SKM-1 (cell line): ENCODE results near the gene PCNX4.

Source experiments
- DNase-seq: peaks from one replicate; lab custom pipeline; 2025; ENCODE audit not compliant: unreplicated experiment; lab: John Stamatoyannopoulos, UW

Gene PCNX4

DNA sequence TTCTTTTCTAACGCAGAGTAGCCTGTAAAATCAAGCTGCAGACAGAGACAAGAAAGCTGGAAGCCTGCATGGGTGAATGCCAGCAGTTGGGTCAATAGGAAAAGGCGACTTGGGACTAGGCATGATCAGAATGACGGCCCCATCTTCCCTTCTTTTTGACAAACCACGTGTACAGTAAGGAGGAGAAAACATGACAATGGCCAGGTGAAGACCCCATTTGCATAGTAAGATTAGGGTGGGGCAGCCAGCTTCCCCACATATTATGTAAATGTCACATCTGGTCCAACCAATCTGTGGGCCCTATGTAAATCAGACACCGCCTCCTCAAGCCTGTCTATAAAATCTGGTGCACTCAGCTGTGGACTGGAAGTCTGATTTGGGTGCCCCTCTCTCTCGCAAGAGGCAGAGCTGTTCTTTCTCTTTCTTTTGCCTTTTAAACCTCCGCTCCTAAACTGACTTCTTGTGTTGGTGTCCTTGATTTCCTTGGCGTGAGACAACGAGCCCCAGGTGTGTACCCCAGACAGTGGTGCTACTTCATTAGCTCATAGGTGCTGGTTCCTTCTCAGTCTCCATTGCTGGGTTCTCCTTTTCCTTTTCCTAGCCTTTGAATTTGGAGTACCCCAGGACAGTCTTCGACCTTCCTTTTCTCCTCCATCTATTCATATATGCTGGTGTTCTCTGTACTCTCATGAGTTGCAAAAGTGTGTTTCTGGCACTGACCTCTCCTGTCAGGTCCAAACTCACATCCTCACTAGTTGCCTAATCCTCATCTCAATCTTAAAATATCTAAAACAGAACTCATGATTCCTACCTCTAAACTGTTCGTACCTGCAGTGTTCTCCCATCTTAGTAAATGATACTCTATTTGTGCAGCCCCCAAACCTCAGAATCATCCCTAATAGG is 82.9 kb downstream of the PCNX4 start:
- DNase-seq, result no peak

DNA sequence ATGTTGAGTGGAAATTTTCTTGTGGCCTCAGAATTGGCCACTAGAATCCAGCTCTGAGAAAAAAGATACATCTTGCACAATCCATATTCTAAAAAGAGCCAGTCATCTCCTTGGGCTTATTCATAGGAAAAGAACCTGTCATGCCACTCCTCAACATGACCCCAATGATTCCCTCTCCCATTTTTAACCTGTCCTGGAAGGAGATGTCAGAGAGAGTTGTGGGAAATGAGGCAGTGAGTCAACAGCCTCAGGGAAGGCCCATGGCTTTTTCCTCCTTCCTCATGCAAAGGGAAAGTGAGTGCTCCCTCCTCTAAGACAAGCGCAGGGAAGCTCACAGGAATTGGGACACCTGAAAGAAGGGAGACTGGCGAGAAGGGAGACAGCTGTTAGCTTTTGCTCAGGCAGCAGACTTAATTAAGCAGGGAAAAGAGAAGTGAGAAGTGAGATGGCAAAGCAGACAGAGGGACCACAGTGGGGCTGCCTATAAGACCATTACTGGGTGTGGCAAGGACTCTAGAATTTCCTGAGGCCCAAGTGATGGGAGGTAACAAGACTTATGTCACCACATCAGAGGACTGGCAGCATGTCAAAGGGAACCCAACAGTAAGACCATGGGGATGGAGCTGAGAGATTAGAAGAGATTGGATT is 83.7 kb downstream of the PCNX4 start:
- no peak for DNase-seq

DNA sequence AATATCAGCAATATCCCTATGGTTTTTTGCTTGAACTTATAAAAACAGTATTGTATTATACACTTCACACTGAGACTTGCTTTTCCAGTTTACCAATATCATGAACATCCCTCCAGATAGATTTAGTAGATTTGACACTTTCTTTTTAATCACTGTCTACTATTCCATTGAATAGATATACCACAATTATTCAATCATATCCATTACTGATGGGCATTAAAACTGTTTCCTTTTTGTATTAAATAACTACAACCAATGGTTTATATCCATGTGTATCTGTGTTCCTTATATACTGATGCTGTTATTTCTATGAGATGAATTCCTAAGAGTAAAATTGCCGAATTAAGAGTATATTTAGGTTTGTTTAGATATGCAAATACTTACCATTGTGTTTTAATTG is 86.4 kb downstream of the PCNX4 start:
- no peak for DNase-seq

DNA sequence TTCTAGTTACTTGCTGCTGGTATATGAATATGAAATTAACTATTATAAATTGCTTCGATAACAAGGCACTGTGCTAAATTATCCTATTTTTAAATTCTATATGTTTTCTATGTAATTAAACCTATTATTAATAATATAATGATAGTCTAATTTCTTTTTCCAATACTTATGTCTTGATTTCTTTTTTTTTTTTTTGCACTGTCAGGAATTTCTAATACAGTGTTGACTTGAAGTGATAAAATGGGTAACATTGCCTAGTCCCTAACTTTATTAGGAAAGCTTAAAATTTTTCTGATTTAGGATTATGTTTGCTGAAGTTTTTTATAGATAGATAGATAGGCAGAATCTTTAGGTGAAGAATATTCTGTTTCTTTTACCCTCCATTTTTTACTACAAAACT is 87.1 kb downstream of the PCNX4 start:
- DNase-seq, result no peak

DNA sequence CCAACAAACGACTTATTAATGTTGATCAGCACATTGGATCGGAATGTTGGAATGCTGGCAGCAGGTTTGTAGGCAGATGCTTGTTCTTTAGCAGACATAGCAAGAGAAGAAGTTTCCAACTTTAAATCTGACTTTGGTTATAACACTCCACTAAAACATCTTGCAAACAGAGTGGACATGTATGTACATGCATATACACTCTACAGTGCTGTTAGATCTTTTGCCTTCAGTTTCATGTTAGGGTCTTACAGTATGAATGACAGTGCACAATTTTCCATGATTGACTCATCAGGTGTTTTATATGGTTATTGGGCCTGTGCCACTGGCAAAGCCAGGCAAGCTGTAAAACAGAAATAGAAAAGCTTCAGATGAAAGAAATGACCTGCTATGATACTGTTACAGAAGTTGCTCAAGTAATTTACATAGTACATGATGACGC is 87.7 kb downstream of the PCNX4 start:
- DNase-seq, result no peak

DNA sequence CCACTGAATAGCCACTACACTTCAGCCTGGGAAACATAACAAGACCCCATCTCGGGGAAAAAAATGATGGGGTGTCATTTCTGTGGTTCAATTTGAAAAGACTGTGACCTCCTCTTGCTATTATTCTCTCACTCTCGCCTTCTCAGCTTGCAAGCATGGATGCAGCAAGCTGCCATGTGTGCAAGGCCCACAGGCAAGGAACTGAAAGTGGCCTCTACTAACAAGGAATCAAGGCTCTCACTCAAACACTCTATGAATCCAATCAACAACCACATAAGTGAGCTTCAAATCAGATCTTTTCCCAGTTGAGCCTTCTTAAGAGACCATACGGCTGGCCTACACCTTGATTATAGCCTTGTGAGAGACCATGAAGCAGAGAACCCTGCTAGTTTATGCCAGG is 91.4 kb downstream of the PCNX4 start:
- DNase-seq, result no peak

DNA sequence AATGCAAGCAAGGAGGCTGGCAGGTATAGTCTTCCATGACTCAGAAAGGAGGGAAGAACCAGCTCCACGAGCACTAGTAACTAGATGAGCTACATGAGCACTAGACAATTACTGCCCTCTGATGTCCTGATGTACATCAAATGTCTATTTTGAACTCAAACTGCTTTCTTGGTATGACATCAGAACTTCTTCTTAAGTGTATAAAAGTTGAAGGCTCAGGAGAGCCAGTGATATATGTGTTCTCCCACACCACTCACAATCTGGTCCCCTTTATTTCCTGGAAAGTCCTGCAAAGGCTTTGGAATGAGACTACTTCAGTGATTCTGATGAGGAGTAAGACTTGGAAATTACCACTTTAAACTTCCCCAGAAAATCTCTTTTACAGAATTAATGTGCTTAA is 92.0 kb downstream of the PCNX4 start:
- DNase-seq, result no peak

DNA sequence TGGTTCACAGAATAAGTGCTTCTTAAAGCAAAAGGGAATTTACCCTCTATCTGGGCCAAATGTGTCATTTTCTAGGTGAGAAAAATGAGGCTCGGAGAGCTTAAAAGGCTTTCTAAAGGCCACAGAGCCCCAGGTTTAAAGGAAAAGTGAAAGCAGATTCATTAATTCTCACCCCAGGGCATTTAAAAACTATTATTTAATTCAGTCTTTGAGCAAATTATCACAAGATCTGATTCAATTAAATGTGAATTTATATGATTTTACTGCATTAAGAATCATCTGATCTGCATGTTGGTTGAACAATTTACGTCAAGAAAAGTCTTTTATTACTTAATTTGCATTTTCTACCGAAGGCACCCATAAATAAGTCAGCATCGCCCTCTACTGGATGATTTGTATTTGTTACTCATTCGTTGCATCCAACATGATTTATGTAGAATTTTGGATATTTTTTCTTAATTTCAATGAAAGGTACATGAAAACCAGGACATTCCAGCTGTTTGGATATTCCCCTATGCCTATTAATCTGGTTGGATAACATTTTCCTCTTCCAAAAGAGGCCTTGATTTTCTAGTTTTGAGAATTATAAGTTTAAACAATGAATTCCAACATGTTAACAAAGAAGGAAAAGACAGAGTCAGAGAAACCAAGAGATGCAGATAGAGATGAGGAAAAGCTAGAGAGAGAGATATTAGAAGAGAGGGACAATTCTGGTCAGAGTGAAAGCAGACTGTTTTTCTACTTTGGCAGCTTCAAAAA is 92.6 kb downstream of the PCNX4 start:
- DNase-seq, result peak; percentile 21

DNA sequence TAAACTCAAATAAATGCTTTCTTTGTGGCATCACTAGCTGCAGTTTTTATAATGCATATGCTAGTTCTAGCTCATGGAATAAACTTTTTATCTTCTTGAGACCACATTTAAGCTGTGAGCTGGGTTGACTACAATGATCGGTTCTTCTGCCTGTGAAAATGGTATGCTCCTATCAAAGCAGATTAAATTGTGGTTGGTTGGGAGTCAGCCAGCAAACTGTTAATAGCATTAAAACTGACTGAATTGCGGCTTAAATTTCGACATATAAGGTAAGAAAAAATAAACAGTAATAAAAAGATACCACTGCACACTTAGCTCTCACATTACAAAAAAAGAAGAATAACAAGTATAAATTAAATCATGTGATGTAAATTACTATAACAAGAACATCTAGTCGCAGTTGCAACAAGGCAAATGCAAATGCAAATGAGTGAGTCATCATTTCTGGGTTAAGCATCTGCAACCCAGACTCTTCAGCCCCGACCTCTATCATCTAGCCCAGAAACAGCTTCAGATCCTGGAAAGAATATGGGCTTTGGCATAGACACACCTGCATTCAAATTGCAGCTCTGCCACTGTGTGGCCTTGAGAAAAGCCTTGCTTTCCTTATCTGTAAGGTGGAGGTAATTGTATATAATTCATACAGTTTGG is 93.3 kb downstream of the PCNX4 start:
- DNase-seq, result no peak

DNA sequence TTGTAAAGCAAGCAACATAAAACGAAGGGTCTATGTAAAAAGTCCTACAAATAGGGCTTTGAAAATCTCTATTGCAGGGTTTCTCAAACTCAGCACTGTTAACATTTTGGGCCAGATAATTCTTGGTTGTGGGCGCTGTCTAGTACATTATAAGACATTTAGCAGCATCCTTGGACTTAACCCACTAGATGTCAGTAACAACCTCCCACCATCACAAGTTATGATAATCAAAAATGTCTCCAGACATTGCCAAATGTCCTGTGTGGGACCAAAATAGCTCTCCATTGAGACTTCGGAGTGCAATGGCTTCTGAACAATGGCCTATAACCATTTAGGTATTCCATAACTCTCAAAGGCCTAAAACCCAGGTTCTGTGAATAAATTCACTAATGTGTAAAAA is 96.4 kb downstream of the PCNX4 start:
- no peak for DNase-seq

DNA sequence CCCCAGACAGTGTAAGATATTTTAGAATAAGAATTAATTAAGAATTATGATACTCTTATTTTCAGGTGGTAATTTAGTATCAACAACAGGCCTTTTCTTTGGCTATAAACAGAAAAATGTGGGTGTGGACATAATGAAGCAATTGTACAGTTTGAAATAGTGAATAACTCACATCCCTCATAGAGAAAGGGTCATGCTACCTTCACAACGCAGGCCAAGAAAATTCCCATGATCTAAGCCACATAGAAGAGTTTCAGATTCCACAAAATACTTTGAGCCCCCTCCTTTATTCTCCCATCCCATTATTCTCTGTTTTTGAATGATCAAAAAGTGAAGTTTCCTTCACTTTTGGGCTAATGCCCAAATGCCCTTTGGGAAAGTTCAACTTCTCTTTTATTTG is 97.0 kb downstream of the PCNX4 start:
- DNase-seq, result no peak

DNA sequence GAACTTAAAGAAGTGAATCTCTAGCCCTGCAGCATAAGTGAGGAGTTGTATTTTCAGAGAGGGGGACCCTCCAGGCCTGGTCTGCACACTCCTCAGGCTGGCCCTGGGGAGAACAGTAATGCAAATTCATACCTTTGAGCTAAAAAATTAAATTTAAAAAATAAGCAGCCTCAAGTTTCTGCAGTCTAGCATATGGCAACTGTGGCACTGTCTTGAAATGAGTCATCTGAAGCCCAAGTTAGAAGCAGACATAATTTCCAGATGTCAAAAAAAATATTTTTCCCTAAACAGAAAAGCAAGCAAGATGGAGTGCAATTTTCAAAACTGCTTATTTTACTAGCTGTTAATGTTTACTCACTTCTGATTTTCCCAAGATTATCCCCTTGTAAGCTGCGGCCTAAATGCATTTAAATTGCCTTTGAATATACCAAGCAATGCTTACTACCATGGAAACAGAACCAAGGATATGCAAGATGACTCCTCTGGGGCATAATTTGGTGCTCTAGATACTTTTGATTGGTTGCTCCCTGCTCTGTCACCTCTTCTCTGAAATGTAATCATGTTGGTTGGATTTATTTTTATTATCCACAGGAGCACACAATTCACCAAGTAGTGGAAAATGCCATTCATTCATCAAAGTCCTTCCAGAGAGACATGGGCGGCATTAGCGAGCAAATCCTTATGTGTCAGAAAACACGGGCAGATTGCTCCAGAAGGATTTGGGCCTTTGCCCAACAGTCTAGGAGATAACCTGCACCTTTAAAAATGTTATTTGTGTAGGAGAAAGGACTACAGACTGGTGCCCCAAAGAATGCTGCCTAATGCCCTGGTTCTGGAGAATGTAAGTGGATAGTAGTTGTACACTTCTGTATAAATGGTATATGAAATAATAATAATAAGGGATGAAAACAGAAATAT is 98.5 kb downstream of the PCNX4 start:
- DNase-seq, result no peak

DNA sequence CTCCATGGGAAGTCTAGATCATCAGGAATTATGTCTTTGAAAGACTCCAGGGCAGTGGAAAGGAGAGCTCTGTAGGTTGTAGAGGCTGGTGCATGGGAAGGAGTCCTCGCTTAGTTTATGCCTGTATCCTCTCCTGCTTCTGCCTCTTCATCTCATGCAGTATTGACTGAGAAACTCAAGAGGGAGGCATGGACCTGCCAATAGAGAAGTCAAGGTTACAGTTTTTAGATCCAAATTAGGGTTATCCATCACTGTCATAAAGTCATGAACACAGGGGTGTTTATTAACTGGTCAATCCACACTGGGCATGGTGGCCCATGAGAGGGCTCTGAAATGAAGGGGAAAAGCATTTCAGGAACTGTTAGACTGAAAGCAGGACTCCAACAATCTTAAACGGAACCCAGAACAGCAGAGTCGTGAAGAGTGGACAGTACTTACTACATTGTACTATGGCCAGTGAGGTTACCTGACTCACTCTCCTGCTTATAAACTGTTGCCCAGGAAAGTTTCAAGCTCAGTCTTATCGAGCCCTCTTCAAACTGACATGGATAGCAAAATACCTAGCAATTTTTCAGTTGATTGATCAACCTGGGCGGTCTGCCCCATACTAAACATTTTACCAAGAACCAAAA is 103.6 kb downstream of the PCNX4 start:
- DNase-seq, result no peak

DNA sequence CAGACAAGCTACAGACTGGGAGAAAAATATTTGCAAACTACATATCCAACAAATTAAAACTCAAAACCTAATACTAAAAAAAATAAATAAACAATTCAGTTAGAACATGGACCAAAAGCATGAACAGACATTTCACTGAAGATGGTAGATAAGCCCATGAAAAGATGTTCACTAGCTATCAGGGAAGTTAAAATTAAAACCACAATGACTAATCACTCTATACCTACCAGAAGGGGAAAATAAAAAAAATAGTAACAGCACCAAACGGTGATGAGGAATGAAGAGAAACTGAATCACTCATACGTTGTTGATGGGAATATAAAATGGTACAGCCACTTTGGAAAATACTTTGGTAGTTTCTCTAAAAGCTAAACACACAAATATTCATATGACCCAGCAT is 104.6 kb downstream of the PCNX4 start:
- no peak for DNase-seq

DNA sequence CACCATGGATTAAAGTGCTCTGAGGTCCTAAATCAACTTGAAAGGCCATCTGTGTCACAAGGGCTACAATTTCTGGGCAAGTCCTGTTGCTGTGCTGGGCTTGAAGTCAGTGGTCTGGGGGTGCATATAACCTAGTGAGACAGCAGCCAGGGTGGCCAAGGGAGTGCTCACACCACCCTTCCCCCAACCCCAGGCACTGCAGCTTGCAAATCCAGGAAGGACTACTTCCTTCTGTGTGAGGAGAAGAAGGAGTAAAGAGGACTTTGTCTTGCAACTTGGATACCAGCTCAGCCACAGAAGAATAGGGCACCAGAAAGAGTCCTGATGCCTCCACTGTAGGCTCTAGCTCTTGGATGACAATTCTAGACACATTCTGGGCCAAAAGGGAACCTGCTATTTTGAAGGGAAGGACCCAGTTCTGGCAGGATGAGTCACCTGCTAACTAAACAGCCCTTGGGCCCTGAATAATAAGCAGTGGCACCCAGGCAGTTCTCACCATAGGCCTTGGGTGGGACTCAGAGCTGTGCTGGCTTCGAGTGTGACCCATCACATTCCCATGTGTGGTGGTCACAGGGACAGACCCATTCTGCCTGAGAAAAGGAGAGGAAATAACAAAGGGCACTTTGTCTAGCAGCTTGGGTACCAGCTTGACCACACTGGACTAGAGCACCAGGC is 106.0 kb downstream of the PCNX4 start:
- no peak for DNase-seq

DNA sequence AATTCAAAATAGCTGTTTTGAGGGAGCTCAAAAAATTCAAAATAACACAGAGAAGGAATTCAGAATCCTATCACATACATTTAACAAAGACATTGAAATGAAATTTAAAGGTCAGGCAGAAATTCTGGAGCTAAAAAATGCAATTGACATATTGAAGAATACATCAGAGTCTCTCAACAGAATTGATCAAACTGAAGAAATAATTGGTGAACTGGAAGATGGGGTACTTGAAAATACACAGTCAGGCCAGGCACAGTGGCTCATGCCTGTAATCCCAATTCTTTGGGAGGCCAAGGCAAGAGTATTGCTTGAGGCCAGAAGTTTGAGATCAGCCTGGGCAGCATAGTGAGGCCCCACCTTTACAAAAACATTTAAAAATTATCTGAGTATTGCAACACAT is 107.6 kb downstream of the PCNX4 start:
- no peak for DNase-seq

DNA sequence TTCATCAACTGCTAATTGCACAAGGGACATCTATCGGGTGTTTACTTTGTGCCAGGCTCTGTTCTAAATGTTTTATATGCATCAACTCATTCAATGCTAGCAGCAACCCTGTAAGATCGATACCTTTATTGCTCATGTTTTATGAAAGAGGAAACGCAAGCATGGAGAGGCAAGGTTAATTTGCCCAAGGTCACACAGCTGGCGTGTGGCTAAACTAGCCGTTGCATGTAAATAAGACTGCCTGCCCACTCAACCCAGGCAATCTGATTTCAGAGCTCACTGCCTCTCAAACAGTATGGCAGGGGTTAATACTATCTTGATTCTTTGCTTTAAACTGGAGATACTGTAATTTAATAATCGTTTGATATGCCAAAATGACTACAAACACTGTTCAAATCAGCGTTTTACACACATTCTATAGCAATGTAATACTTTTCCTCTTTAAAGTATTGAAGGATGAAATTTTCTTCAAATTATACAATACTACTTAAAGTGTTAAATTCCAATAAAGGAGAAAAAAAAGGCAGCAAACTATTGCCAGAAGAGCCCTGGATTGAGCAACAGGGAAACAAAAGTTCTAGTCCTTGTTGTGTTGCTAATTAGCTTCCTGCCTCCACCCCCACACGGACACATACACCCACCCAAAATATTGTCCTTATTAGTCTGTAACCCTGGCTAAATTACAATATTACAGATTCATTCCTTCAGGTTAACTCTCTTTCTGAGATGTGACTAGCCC is 112.5 kb downstream of the PCNX4 start:
- DNase-seq, result no peak
